Hematopoietic multipotent progenitor cell treated with erythropoietin and hydrocortisone succinate and interleukin-3 and kit ligand, for 17 days (in vitro differentiated cells): ENCODE data around the gene SELENOK.
A peak's percentile ranks its signal among the peaks of the same experiment; 100 is the strongest.
"Not testable (repeated sequence)": the region's sequence is repeated elsewhere in the genome, so short reads cannot be mapped to it uniquely, and the experiment has no call there.

Source experiments
- DNase-seq: peaks from one replicate; pipeline ENCODE4 v3.0.0-alpha.2; 2015; ENCODE audit warnings: low spot score

The SELENOK gene

DNA sequence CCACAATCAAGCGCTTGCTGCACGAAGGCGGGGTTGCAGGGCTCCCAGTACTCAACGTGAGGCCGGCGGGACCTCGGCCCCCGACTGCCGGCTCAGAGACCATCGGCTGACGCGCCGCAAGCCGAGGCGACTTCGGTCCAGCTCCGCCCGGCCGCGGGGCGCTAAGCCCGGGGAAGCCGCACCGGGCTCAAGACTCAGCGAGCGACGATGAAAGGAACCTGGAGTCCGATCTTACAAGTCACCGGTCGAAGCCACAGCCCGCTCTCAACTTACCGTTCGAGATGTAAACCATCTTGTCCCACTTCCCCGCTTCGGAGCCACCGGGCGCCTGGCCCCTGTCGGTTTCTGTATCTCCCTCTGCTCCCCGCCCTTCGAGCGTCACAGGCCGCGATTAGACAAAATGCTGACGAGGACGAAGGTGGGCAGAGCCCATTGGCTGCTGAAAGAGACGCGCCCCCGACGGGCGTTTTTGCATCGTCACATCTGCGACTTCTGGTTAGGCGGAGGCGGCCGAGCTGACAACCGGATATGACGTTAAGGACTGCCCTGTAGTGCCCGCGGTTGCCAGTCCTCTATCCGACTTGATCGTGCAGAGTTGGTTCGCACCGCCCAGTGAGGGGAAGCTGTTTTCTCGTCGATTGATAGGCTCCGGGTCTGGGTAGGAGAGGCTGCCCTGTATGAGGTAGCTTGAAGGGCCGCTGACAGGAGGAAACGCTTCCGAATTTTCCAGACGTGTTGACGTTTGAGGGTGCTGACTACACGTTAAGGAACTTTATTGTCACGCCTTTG lies at the start of gene SELENOK:
TSS of gene SELENOK (minus strand) at position 363 of the 789 bp plus-strand sequence.
- peak; percentile 99 for DNase-seq

DNA sequence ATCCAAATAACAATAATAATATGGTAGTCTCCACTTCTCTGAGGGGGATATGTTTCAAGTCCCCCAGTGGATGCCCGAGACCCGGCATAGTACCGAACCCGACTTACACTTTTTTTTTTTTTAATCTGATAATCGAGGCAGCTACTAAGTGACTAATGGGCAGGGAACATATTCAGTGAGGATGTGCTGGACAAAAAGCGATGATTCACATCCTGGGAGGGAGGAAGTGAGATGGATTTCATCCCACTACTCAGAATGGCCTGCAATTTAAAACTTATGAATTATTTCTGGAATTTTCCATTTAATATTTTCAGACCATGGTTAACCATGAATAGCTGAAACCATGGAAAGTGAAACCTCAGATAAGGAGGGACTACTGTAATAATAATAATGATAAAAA lies 49.5 kb upstream of the SELENOK start:
- DNase-seq = no peak

DNA sequence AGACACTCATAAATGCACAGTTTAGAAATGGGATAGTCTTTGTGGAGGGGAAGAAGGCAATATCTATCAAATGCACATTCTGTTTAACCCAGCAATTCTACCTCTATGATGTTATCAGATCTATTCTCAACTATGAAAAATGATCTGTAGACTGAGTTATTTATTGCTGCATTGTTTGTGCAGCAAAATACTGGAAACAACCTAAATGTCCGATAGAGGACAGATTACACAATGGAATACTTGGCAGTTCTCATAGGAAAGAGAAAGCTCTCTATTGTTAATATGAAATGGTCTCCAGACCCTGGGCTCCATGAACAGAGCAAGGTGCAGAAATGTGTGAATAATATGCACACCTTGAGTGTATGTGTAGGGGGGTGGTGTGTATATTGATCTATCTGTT lies 49.0 kb upstream of the SELENOK start:
- no peak for DNase-seq

DNA sequence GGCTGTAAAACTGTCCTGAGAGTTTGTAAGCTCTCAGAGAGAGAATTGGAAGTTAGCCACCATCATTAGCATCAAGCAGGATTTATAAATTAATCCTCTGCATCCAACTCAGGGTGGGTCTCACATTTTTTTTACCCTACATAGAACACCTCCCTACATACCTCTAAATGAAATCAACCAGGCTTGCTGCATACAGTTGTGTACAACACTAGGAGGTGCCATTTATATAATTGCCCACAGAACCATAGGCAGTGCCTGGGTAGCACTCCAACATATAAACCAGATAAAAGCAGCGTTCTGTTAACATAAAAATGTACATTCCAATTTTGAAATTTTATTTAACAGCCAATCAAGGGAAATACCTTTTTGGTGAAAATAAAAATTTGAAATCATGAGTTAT lies 48.2 kb upstream of the SELENOK start:
- no peak for DNase-seq

DNA sequence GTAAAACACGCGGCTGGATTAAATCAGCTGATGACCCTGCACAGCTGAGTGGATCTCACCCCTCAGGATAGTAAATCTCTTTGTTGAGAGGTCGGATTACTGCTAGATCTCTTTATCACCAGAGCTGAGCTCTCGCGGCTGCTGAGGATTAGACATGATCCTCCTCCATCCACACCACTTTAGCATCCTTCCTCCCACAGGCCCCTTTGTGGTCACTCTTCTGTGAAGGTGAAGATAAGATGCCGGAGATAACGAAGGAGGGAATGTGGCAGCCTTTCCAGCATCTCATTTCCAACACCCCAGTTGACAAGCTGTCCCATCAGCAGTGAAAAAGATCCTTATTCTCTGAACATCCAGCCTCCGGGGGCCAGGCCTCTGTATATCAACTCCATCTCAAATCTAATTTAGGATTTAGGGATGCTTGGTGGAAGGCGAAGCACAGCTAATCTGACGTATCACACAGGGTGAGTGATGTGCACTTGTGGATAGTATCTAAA lies 47.5 kb upstream of the SELENOK start:
- no peak for DNase-seq

DNA sequence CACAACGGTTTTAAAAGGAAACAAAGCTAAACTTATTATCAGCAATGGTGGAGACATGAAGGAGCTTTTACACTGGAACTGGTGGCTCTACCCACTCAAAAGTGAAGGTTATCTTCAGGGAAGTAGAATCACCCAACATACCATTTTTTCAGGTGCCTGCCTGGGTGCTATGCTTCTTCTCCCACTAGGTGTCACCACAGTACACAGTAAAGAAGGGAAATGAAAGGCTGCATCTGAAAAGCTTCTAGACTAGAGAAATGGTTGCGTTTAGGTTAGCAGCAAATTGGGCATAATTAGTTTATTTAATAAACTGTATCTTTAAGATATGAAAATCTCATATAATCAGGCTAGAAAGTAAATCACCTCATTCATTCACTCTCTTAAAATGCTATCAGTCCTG lies 47.0 kb upstream of the SELENOK start:
- DNase-seq = peak; percentile 34

DNA sequence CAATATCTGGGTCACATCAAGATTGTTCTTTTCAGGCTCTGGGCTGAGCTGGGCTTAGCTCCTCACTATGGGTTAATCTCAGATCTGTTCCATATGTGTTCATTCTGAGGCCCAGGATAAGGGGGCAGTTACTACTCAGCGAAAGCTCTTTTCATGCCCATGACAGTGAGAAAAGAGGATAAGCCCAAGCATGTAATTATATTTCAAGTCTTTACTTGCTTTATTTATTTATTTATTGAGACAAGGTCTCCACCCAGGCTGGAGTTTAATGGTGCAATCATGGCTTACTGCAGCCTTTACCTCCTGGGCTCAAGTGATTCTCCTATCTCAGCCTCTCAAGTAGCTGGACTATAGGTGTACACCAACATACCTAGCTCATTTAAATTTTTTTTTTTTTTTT lies 44.7 kb upstream of the SELENOK start:
- no peak for DNase-seq

DNA sequence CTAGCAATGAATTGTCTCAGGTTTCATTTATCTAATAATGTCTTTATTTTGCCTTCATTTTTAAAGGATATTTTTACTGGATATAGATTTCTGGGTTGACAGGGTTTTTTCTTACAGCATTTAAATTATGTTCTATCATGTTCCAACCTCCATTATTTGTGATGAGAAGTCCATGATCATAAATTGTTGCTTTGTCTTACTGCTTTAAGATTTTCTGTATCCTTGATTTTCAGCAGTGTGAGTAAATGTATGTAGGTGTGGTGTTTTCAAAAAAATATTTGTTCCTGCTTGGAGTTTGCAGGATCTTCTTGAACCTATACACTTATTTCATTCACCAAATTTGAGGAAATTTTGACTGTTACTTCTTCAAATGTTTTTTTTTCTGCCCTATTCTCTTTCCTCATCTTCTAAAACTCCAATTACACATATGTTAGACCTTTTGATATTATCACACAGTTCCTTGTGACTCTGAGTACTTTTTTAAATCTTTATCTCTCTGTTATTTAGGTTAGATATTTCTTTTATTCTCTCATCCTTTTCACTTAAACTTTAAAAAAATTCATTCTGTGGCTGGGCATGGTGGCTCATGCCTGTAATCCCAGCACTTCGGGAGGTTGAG lies 43.7 kb upstream of the SELENOK start:
- no peak for DNase-seq

DNA sequence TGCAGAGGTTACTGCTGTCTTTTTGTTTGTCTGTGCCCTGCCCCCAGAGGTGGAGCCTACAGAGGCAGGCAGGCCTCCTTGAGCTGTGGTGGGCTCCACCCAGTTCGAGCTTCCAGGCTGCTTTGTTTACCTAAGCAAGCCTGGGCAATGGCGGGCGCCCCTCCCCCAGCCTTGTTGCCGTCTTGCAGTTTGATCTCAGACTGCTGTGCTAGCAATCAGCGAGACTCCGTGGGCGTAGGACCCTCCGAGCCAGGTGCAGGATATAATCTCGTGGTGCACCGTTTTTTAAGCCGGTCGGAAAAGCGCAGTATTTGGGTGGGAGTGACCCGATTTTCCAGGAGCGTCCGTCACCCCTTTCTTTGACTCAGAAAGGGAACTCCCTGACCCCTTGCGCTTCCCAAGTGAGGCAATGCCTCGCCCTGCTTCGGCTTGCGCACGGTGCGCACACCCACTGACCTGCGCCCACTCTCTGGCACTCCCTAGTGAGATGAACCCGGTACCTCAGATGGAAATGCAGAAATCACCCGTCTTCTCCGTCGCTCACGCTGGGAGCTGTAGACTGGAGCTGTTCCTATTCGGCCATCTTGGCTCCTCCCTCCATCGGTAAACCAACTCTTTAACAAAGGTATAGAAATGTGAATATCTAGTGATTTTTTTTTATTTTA lies 35.7 kb upstream of the SELENOK start:
- DNase-seq = not testable (repeated sequence)

DNA sequence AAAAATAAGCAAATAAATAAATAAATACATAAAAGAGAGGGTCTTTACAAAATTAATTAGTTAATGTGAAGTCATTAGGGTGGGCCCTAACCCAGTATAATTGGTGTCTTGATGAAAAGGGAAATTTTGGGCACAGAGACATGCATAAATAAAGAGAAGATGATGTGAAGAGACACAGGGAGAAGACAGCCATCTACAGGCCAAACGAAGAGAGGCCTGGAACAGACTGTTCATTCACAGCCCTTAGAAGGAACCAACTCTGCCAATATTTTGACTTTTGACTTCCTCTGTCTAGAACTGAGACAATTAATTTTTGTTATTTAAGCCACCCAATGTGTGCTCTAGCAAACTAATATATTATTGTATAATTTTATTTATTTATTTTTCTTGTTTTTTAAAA lies 29.6 kb upstream of the SELENOK start:
- DNase-seq = peak; percentile 48

DNA sequence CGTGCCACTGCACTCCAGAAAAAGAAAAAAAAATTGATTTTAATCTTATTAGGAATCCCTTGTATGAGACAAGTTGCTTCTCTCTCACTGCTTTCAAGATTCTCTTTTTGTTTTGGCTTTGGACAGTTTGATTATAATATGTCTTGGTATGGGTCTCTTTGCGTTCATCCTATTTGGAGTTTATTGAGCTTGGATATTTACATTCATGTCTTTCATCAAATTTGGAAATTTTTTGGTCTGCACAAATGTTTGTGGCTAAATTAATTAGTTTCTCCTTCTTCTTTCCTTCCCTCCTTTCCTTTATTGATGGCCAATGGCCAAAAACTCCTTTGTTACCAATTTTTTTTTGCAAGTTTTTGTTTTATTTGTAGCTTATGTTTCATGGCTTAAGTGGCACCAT lies 28.1 kb upstream of the SELENOK start:
- DNase-seq = no peak

DNA sequence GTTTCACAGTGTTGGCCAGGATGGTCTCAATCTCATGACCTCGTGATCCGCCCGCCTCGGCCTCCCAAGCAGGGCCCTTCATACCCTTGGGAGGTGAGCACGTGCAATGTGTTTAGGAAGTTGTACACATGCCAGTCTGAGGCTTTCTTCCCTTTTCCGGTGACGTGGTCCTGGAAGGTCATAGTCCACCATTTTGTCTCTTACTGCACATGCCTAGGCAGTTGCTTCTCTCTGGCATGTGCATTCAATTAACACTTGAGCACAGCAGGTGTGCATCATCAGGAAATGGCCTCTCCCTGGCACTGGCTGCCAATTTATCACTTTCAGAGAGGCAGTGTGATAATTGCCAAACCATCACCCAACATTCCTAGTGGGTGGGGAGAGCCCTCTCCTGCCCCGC lies 21.7 kb upstream of the SELENOK start:
- DNase-seq = no peak

DNA sequence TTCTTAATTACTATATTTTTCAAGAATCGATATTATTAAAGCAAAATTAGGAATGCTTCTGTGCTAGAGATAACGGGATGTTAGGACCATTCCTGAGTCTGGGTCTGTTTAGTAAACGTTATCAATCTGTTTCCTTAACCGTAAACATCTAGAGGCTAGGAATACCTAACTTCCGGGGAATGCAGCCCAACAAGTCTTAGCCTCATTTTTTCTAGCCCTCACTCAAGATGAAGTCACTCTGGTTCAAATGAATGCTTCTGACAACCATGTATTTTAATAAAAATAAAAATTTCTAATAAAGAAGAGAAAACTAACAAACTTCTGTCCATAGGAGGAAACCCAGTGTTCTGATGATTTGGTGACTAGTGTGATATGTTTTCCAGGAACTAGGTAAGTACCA lies 11.1 kb upstream of the SELENOK start:
- DNase-seq = no peak

DNA sequence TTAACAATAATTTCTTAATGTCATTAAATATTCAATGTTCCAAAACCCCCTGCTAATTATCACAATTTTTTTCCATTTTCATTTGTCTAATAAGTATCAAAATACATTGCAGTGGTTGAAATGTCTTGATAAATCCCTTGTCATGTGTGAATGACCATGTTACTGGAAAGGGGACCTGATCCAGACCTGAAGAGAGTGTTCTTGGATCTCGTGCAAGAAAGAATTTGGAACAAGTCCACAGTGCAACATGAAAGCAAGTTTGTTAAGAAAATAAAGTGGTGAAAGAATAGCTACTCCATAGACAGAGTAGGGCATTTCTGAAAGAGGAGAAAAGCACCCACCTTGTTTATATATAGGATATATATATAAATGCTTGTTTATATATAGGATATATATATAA lies 10.4 kb upstream of the SELENOK start:
- no peak for DNase-seq

DNA sequence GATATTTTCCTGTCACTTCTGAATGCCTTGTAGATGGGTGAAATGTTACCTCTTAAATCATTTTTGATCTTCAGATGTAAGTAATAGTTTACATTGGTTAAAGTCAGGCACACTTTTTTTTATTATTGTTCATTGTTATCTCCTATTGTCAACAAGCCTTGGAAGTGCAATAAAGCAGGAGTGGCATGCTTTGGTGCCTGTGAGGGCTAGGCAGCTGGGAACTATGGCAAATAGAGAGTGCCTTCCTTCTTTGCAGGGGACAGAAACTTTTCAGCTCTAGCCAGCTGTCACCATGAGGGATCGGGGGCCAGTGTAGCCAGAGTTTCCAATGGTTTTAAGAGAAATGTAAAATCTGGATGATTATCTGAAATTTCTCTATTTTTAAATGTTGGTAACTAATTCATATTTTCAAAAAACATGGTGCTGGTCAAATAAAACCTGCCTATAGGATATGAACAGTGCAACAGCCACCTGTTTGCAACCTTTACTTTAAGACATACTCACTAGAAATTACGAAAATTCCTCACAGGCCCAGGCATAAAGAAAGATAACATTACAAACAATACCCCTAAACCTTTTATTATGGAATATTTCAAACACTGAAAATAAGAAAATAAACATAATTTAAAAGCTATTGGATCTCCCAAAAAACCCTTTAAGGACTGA lies 9.1 kb upstream of the SELENOK start:
- no peak for DNase-seq

DNA sequence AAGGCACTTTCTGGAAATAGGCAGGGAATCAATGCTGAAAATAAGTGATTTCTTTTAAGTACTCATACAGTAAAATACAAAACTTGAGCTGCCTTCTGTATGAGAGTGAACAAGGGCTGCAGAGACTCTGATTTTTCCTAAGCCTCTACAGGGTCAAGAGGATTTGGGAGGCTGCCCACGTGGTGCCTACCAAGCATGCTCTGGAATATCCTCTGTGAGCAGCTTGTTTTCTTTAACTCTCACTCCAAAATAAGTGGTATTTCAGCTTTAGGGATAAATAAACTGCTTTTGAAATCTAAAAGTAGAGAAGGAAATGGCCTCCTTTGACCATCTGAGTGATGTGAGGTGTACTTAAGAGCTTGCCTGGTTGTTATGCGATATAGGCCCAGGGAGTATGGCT lies 8.1 kb upstream of the SELENOK start:
- no peak for DNase-seq

DNA sequence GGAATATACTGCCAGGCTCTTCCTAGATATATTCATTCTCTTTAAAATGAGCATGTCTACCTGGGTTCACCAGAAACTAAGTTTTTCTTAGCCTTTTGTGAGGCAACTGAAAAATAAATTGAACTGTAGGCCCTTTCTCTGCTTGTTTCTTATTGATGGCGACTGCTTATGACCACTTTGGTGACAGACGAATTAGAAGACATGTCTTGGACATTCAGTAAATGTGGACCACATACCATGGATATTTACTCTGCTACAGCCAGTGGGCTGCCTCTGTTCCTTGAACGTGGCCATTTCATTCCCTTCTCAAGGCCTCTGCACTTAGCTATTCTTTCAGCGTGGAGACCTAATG lies 603 bp upstream of the SELENOK start:
- no peak for DNase-seq

DNA sequence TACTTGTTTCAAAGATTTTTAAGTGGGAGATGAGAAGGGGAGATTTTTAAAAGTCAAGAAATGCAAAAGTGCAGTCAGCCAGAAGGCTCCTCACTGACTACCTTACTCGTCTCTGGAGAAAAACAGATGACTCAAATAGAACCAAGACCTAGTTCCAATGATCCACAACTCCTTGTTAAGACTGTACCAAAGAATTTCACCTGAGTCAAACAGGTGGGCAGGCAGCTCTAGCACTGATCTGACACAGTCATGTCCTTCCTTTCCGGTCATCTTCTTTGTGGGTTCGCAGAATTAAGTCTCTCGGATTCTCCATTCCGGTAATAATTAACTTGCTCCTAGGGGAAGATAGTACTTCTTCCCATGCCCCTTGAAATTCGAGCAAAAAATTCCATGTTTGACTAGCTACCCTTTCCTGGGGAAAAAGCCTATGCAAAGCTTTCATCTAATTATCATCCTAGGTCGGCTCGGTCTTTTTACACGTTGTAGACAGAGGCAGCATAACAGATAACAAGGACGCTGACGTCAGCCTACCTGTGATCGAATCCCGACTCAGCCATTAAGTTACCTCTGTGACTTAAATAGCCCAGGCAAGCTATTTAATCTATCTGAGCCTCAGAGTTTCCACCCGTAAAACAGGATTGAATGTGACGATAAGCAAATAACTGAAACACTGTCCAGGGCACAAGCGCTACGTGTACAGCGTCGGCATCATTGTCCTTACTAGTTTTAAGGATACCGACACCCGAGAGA lies 758 bp downstream of the SELENOK start:
- DNase-seq = peak; percentile 84

DNA sequence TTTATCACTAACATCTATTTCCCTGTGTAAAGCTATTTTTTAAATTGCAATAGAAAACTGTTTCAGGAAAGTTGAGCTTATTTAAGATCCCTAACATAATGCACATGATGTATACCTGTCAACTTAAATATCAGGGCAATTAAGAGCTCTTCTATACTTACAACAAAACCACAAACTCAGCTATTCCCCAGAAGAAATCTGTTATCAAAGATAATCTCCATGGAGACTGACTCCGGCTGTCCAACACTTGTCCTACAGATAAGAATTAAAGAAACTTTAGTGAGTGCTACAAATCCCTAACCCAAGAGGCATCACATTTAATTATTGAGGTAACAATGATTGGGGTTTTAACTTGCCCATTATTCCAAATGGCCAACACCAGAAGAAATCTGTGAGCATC lies 3.4 kb downstream of the SELENOK start:
- peak; percentile 44 for DNase-seq

DNA sequence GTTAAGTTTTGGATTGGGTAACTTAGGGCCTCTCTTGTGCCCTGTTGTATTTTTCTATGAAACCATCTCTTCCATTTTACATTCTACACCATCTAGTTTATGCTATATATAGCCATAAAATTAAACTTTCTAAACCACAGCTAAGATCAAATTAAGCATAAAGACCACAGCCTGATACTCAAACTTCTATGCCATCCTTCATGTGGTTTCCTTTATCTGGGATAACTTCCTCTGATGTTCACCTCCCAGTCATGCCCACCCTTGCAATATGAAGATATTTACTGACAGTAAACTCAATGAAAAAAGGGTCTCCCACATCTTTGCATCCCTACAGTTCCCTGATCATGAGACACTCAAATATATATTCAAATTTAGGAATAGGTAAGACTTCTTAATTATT lies 4.2 kb downstream of the SELENOK start:
- no peak for DNase-seq

DNA sequence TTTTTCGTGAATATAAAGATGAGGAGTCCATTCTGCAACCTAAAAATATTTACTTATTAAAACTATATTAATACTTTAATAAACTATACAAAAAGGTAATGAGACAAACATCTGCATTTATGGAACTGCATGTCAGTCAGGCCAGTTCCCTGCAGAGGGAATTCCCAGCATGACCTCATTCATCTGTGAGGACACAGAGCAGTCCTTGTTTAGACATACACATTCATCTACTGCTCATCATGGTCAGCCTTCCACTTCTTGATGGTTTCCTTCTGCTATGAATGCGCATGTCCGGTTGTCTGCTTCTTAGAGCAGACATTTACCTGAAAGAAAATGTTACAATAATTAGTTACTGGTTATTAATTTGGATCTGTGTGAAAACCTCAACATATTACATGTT lies 6.4 kb downstream of the SELENOK start:
- DNase-seq = no peak

DNA sequence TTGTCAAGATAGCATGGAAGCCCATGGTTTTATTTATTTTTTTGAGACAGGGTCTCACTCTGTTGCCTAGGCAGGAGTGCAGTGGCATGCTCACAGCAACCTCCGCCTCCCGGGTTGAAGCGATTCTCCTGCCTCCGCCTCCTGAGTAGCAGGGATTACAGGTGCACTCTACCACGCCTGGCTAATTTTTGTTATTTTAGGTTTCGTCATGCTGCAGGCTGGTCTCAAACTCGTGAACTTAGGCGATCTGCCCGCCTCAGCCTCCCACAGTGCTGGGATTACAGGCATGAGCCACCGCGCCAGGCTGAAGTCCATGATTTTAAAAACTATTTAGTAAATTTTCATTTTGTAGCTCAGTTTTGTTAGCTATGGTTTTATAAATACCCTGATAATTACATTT lies 7.0 kb downstream of the SELENOK start:
- DNase-seq = no peak
